Activated CD4-positive, alpha-beta T cell treated with anti-CD3 and anti-CD28 coated beads for 4 hours (primary cell): Measurements from ENCODE around the gene EML1.
"Not testable (repeated sequence)": the region's sequence is repeated elsewhere in the genome, so short reads cannot be mapped to it uniquely, and the experiment has no call there.

Source experiments
- DNase-seq, 2 donors: peaks; one replicate each; pipeline ENCODE4 v3.0.0-alpha.2; 2020

Gene EML1

GRCh38 chr14:99943620-99944019 is 150.4 kb downstream of the EML1 start:
- no peak for DNase-seq

GRCh38 chr14:99944241-99944651 is 151.0 kb downstream of the EML1 start:
- no peak for DNase-seq

GRCh38 chr14:99945732-99946651 is 152.8 kb downstream of the EML1 start:
- DNase-seq: no peak

GRCh38 chr14:99946652-99947489 is 153.7 kb downstream of the EML1 start:
- DNase-seq: peak; percentile 40 to 52

DNA sequence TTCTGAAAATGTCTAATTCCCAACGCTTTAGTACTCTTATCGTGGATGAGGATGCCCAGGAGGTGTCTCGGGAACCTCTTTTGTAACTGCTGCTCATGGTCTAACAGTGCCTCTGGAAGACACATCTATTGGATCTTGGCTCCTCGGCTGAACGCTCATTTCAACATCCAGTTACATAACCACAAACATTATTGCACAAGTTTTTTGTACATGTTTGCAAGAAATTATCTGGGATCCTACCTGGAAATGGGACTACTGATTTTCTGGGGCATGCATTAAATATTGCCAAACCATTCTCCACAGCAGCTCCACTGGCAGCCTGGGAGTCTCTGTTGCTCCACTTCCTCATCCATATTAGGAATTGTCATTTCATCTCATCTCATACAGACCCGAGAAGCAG is 154.5 kb downstream of the EML1 start:
- DNase-seq: no peak

DNA sequence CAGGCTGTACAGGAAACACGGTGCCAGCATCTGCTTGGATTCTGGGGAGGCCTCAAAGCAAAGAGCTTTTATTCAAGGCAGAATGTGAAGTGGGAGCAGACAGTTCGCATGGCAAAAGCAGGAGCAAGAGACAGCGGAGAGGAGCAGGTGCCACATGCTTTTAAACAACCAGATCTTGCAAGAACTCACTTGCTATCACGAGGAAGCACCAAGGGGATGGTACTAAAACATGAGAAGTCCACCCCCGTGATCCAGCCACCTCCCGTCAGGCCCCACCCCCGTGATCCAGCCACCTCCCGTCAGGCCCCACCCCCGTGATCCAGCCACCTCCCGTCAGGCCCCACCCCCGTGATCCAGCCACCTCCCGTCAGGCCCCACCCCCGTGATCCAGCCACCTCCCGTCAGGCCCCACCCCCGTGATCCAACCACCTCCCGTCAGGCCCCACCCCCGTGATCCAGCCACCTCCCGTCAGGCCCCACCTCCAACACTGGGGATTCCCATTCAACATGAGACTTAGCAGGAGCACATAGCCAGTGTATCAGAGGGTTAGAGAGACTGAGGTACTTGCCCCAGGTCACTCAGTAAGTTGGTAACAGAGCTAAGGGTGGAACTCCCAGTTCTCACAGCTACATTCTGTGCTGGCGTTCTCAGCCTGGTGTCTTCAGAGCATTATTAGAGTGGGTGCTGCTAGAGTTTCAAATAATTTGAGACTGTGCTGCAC is 156.0 kb downstream of the EML1 start:
- DNase-seq: not testable (repeated sequence)

- DNase-seq: no peak
Measured at GRCh38 chr14:99950181-99950580, 157.0 kb downstream of the EML1 start.

- DNase-seq: no peak
Measured at GRCh38 chr14:99951085-99951484, 157.9 kb downstream of the EML1 start.

DNA sequence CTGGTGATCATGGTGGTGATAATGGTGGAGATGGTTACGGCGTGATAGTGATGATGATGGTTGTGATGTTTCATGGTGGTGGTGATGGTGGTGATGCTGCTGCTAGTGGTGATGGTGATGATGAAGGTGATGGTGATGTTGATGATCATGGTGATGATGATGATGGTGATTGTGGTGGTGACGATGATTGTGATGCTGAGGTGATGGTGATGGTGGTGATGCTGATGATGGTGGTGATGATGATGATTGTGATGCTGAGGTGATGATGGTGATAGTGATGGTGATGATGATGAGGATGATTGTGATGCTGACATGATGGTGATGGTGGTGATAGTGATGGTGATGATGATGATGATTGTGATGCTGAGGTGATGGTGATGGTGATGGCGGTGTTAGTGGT is 158.8 kb downstream of the EML1 start:
- DNase-seq: no peak

- DNase-seq: no peak
Measured at GRCh38 chr14:99952453-99952852, 159.2 kb downstream of the EML1 start.

DNA sequence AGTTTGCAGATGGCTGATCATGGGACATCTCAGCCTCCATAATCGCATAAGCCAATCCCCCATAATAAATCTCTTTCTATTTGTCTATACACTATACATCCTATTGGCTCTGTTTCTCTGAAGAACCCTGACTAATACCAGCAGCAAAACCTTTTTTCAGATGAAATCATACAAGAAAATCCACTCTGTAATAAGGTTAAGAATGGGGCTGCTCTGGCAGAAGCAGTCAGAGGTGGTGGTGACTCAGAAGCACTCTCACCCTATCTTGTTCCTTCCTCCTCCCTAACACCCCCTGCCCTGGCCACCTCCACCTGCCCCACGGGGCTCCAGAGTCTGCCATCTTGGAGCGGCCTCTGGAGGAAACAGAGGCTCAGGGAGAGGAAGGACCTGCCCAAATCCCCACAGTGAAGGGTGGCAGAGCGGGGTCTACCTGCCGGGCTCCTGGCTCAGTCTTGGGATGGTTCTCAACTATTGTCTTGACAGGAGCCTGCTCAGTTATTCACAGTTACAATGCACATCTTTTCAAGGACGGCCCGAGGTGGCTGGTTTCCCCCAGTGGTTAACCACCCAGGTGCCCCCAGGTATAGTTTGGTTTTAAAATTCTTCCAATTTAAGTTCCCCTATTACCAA is 162.7 kb downstream of the EML1 start:
- DNase-seq: no peak

- no peak for DNase-seq
Measured at GRCh38 chr14:99958380-99958779, 165.2 kb downstream of the EML1 start.

DNA sequence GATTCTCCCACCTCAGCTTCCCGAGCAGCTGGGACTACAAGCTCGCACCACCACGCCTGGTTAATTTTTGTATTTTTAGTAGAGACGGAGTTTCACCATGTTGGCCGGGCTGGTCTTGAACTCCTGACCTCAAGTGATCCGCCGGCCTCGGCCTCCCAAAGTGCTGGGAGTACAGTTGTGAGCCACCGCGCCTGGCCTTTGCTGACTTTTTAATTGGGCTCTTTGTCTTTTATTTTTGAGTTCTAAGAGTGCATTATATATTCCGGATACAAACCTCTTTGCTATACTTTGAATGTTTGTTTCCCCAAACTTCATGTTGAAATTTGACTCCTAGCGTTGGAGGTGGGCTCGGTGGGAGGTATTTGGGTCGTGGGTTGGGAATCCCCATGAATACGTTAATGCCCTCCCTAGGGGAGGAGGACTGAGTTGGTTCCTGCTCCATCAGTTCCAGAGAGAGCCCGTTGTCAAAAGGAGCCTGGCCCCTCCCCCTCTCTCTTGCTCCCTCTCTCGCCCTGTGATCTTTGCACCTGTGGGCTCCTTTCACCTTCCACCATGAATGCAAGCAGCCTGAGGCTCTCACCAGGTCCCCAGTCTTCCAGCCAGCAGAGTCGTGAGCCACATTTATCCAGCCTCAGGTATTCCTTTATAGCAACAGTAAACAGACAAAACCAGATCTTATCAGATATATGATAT is 168.8 kb downstream of the EML1 start:
- DNase-seq: no peak

- DNase-seq: no peak
Measured at GRCh38 chr14:99964979-99965378, 171.8 kb downstream of the EML1 start.

GRCh38 chr14:99966037-99966835 is 173.0 kb downstream of the EML1 start:
- no peak for DNase-seq

DNA sequence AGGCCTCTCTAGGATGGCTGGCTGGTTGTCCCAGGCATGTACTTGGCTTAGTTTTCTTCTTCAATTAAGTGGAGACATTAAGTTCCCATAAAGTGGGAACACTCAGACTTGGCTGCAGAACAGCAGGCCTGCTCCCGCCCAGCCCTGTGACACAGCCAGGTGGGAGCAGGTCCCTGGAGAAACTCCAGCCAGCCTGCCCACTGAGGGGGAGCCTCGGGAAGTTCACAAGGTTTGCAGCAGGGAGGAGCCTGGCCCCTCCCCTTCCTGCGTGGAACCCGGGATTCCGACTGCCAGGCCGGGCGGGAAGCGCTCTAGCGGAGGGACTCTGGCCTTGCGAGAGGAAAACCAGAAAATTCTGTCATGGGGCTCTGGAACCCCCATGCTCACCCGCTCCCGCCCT is 173.7 kb downstream of the EML1 start:
- DNase-seq: no peak

GRCh38 chr14:99968191-99968920 is 175.1 kb downstream of the EML1 start:
- no peak for DNase-seq

- no peak for DNase-seq
Measured at GRCh38 chr14:99968941-99969340, 175.7 kb downstream of the EML1 start.

- DNase-seq: no peak
Measured at GRCh38 chr14:99969673-99970322, 176.6 kb downstream of the EML1 start.
